ENCODE data around the gene DNAJC11. TPM values are rescaled to one million over a fixed set of nuclear protein-coding genes. Genes with fewer than 3 reads are reported as not detected.

The DNAJC11 gene
- total RNA-seq, 4 donors from 2014 or later, result 21.4 to 48.2 (median 25.5) TPM

GRCh38 chr1:6634371-6635052 is 67.1 kb downstream of the DNAJC11 start:
- no peak for TF ChIP-seq CTCF (IDR thresholded peaks at IDR 0.05; ENCODE audit: low read depth)

- no peak for TF ChIP-seq CTCF (IDR thresholded peaks at IDR 0.05; ENCODE audit: low read depth)
Measured at GRCh38 chr1:6632588-6633514, 68.8 kb downstream of the DNAJC11 start.

- no peak for TF ChIP-seq CTCF (IDR thresholded peaks at IDR 0.05; ENCODE audit: low read depth)
Measured at GRCh38 chr1:6631058-6631457, 70.6 kb downstream of the DNAJC11 start.

- TF ChIP-seq CTCF (IDR thresholded peaks at IDR 0.05; ENCODE audit: low read depth), result no peak
Measured at GRCh38 chr1:6630027-6630426, 71.6 kb downstream of the DNAJC11 start.

GRCh38 chr1:6628971-6629479 is 72.6 kb downstream of the DNAJC11 start:
- TF ChIP-seq CTCF (IDR thresholded peaks at IDR 0.05; ENCODE audit: low read depth), result no peak

GRCh38 chr1:6627841-6628545 is 73.6 kb downstream of the DNAJC11 start:
- no peak for TF ChIP-seq CTCF (IDR thresholded peaks at IDR 0.05; ENCODE audit: low read depth)

All from subcutaneous adipose tissue (tissue), 4 donors.